ENCODE results near the gene NELFA.
"Not testable (repeated sequence)": the region's sequence is repeated elsewhere in the genome, so short reads cannot be mapped to it uniquely, and the experiment has no call there.

The NELFA gene

GRCh38 chr4:1993718-1994516 lies 14.9 kb downstream of the NELFA start:
- not testable (repeated sequence) for DNase-seq

GRCh38 chr4:1993169-1993516 lies 15.6 kb downstream of the NELFA start:
- no peak for DNase-seq

GRCh38 chr4:1992468-1993168 lies 16.2 kb downstream of the NELFA start:
- no peak for DNase-seq

- no peak for DNase-seq
These were observed 17.0 kb downstream of the NELFA start for GRCh38 chr4:1991596-1992434.

GRCh38 chr4:1991087-1991486 lies 17.7 kb downstream of the NELFA start:
- no peak for DNase-seq

GRCh38 chr4:1990676-1991075 lies 18.1 kb downstream of the NELFA start:
- no peak for DNase-seq

- DNase-seq, result no peak
These were observed 18.5 kb downstream of the NELFA start for GRCh38 chr4:1990348-1990645.

GRCh38 chr4:1989533-1990347 lies 19.0 kb downstream of the NELFA start:
- DNase-seq, result no peak

- DNase-seq, result no peak
These were observed 20.4 kb downstream of the NELFA start for GRCh38 chr4:1988327-1988724.

- no peak for DNase-seq
These were observed 20.9 kb downstream of the NELFA start for GRCh38 chr4:1987721-1988326.

GRCh38 chr4:1987296-1987695 lies 21.5 kb downstream of the NELFA start:
- no peak for DNase-seq

GRCh38 chr4:1986578-1987210 lies 22.1 kb downstream of the NELFA start:
- no peak for DNase-seq

- DNase-seq, result no peak
These were observed 22.8 kb downstream of the NELFA start for GRCh38 chr4:1985780-1986577.

GRCh38 chr4:1985294-1985693 lies 23.5 kb downstream of the NELFA start:
- DNase-seq, result no peak

GRCh38 chr4:1984406-1985191 lies 24.2 kb downstream of the NELFA start:
- DNase-seq, result no peak

- no peak for DNase-seq
These were observed 24.8 kb downstream of the NELFA start for GRCh38 chr4:1983846-1984405.

- no peak for DNase-seq
These were observed 25.5 kb downstream of the NELFA start for GRCh38 chr4:1983053-1983845.

- no peak for DNase-seq
These were observed 26.4 kb downstream of the NELFA start for GRCh38 chr4:1982124-1983052.
